GM21825 (cell line): ENCODE measurements around the gene PBX3.
A peak's percentile ranks its signal among the peaks of the same experiment; 100 is the strongest.

ENCODE experiments used
- ATAC-seq: cut with Tn5 transposase; IDR thresholded peaks from one replicate; pipeline ENCODE4 v1.9.1; 2021; ENCODE audit warnings: mild to moderate bottlenecking, moderate library complexity; ENCODE audit not compliant: unreplicated experiment

PBX3 gene

GRCh38 chr9:125821078-125821477 lies 73.9 kb downstream of the PBX3 start:
- no peak for ATAC-seq

GRCh38 chr9:125822160-125822559 lies 75.0 kb downstream of the PBX3 start:
- ATAC-seq: no peak

- no peak for ATAC-seq
Measured at GRCh38 chr9:125822902-125823301, 75.7 kb downstream of the PBX3 start.

- ATAC-seq: peak; percentile 69
Measured at GRCh38 chr9:125823874-125824406, 76.8 kb downstream of the PBX3 start.

GRCh38 chr9:125825762-125826161 lies 78.6 kb downstream of the PBX3 start:
- no peak for ATAC-seq

- ATAC-seq: no peak
Measured at GRCh38 chr9:125826850-125827249, 79.7 kb downstream of the PBX3 start.

- ATAC-seq: no peak
Measured at GRCh38 chr9:125829743-125830142, 82.6 kb downstream of the PBX3 start.

GRCh38 chr9:125831054-125831453 lies 83.9 kb downstream of the PBX3 start:
- ATAC-seq: no peak

GRCh38 chr9:125831616-125832015 lies 84.4 kb downstream of the PBX3 start:
- ATAC-seq: no peak

GRCh38 chr9:125835655-125836054 lies 88.5 kb downstream of the PBX3 start:
- ATAC-seq: no peak

GRCh38 chr9:125839317-125839716 lies 92.1 kb downstream of the PBX3 start:
- ATAC-seq: no peak

- ATAC-seq: no peak
Measured at GRCh38 chr9:125841444-125841843, 94.3 kb downstream of the PBX3 start.

- ATAC-seq: no peak
Measured at GRCh38 chr9:125842242-125842641, 95.1 kb downstream of the PBX3 start.

GRCh38 chr9:125843646-125844045 lies 96.5 kb downstream of the PBX3 start:
- no peak for ATAC-seq

- no peak for ATAC-seq
Measured at GRCh38 chr9:125844611-125845010, 97.4 kb downstream of the PBX3 start.

GRCh38 chr9:125845271-125845808 lies 98.2 kb downstream of the PBX3 start:
- no peak for ATAC-seq

- no peak for ATAC-seq
Measured at GRCh38 chr9:125847735-125848134, 100.6 kb downstream of the PBX3 start.

GRCh38 chr9:125850106-125850632 lies 103.0 kb downstream of the PBX3 start:
- no peak for ATAC-seq

GRCh38 chr9:125850763-125851162 lies 103.6 kb downstream of the PBX3 start:
- ATAC-seq: no peak

GRCh38 chr9:125851979-125852378 lies 104.8 kb downstream of the PBX3 start:
- no peak for ATAC-seq

GRCh38 chr9:125852386-125852785 lies 105.2 kb downstream of the PBX3 start:
- no peak for ATAC-seq

- no peak for ATAC-seq
Measured at GRCh38 chr9:125854553-125855275, 107.5 kb downstream of the PBX3 start.
